ENCODE data around the gene MAP2K4.

MAP2K4 gene

DNA sequence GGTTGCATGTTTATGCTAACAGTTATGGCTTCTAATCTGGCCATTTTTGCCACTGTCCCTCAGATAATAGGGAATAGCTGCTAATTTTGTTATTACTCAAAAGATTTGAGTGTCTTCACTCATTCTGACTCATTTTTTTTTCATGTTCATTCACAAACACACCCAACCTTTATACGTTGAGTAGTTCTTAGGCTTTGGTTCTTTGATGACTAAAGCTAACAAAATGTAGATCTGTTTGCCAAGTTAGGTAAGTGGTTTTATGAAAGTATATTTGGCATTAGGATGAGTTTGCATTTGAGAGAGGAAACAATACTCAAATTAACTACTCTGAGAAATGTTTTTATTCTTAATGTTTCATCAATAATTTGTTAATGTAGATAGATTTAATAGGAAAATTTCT lies 3.6 kb downstream of the MAP2K4 start:
- H3K4me1 ChIP-seq = peaks cover 17 to 39% (median 22%) of the 10 kb centered on the region in 10 experiments
- no peak overlapping the region for H3K4me2 ChIP-seq
- no peak overlapping the region for H3K9ac ChIP-seq
- peaks cover 0 to 22% (median 15%) of the 10 kb centered on the region in 11 experiments; a peak in 15 of 22 replicates for H3K9me3 ChIP-seq (replicated peaks in 1 of 11)
- peaks cover 26 to 84% (median 76%) of the 10 kb centered on the region in 11 experiments; a peak in 21 of 22 replicates for H4K20me1 ChIP-seq
- peaks cover 7 to 40% (median 24%) of the 10 kb centered on the region in 11 experiments; a peak in 20 of 22 replicates for H3K36me3 ChIP-seq
- TF ChIP-seq Cebpa-rat (IDR thresholded peaks at IDR 0.05) = no peak
- H3K4me3 ChIP-seq = no peak overlapping the region
- no peak overlapping the region for H3K27ac ChIP-seq
- peaks cover 0 to 11% (median 10%) of the 10 kb centered on the region in 11 experiments; a peak in 11 of 22 replicates for H3K27me3 ChIP-seq

GRCh38 chr17:12027658-12028057 lies 7.0 kb downstream of the MAP2K4 start:
- peaks cover 12 to 99% (median 86%) of the 10 kb centered on the region in 11 experiments; a peak in 20 of 22 replicates for H4K20me1 ChIP-seq
- peaks cover 2 to 45% (median 5%) of the 10 kb centered on the region in 10 experiments; a peak in 18 of 20 replicates for H3K4me1 ChIP-seq
- no peak overlapping the region for H3K4me2 ChIP-seq
- H3K9ac ChIP-seq = no peak overlapping the region
- TF ChIP-seq Cebpa-rat (IDR thresholded peaks at IDR 0.05) = no peak
- peaks cover 7 to 40% (median 25%) of the 10 kb centered on the region in 11 experiments; a peak in 20 of 22 replicates for H3K36me3 ChIP-seq
- no peak overlapping the region for H3K27ac ChIP-seq
- peaks cover 0 to 22% (median 15%) of the 10 kb centered on the region in 11 experiments; a peak in 15 of 22 replicates for H3K9me3 ChIP-seq (replicated peaks in 1 of 11)
- H3K27me3 ChIP-seq = no peaks in the 10 kb centered on the region
- no peak overlapping the region for H3K4me3 ChIP-seq

- H3K9me3 ChIP-seq (replicated peaks in 1 of 11) = peaks cover 0 to 22% (median 15%) of the 10 kb centered on the region in 11 experiments; a peak in 15 of 22 replicates
- peaks cover 0 to 36% (median 0%) of the 10 kb centered on the region in 10 experiments; a peak in 3 of 20 replicates for H3K4me1 ChIP-seq
- no peaks in the 10 kb centered on the region for H3K27me3 ChIP-seq
- peaks cover 8 to 38% (median 23%) of the 10 kb centered on the region in 11 experiments; a peak in 21 of 22 replicates for H3K36me3 ChIP-seq
- H3K27ac ChIP-seq = no peak overlapping the region
- no peak overlapping the region for H3K9ac ChIP-seq
- no peak overlapping the region for H3K4me3 ChIP-seq
- H3K4me2 ChIP-seq = no peak overlapping the region
- no peak for TF ChIP-seq Cebpa-rat (IDR thresholded peaks at IDR 0.05)
- peaks cover 2 to 99% (median 83%) of the 10 kb centered on the region in 11 experiments; a peak in 20 of 22 replicates for H4K20me1 ChIP-seq
These were observed 7.9 kb downstream of the MAP2K4 start for GRCh38 chr17:12028611-12029010.

GRCh38 chr17:12034538-12034937 lies 13.9 kb downstream of the MAP2K4 start:
- H3K9ac ChIP-seq = no peak overlapping the region
- peaks cover 0 to 97% (median 61%) of the 10 kb centered on the region in 11 experiments; a peak in 18 of 22 replicates for H4K20me1 ChIP-seq
- no peak overlapping the region for H3K27ac ChIP-seq
- no peak overlapping the region for H3K4me3 ChIP-seq
- H3K27me3 ChIP-seq = no peaks in the 10 kb centered on the region
- peaks cover 0 to 12% (median 0%) of the 10 kb centered on the region in 11 experiments; a peak in 4 of 22 replicates for H3K9me3 ChIP-seq (replicated peaks in 1 of 11)
- peaks cover 0 to 20% (median 0%) of the 10 kb centered on the region in 10 experiments; a peak in 3 of 20 replicates for H3K4me1 ChIP-seq
- TF ChIP-seq Cebpa-rat (IDR thresholded peaks at IDR 0.05) = no peak
- peaks cover 12 to 29% (median 23%) of the 10 kb centered on the region in 11 experiments for H3K36me3 ChIP-seq
- no peak overlapping the region for H3K4me2 ChIP-seq

- H3K4me2 ChIP-seq = no peak overlapping the region
- peaks cover 0 to 97% (median 50%) of the 10 kb centered on the region in 11 experiments; a peak in 18 of 22 replicates for H4K20me1 ChIP-seq
- H3K27ac ChIP-seq = no peak overlapping the region
- TF ChIP-seq Cebpa-rat (IDR thresholded peaks at IDR 0.05) = no peak
- H3K27me3 ChIP-seq = no peaks in the 10 kb centered on the region
- H3K4me3 ChIP-seq = no peak overlapping the region
- peaks cover 0 to 19% (median 0%) of the 10 kb centered on the region in 10 experiments; a peak in 5 of 20 replicates for H3K4me1 ChIP-seq
- H3K9me3 ChIP-seq (replicated peaks in 1 of 11) = peaks cover 0 to 17% (median 0%) of the 10 kb centered on the region in 11 experiments; a peak in 4 of 22 replicates
- no peak overlapping the region for H3K9ac ChIP-seq
- peaks cover 12 to 33% (median 28%) of the 10 kb centered on the region in 11 experiments for H3K36me3 ChIP-seq
These were observed 15.0 kb downstream of the MAP2K4 start for GRCh38 chr17:12035673-12036072.

DNA sequence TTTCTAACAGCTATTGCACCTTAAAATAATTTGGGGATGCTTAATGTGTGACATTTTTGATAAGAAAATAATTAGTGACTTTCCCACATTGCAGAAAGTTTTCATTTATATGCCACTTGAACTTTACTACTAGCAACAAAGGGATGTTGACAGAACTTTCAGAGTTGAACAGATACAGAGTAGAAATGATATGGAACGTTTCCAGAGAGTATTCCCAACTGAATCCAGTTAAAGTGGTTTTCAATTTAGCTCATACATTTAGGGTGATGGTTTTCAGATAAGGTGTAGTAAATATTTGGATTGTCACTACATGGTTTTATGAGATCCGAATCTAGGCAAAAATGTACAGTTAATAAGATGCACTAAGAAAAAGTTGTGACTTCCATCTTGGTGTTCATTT lies 17.3 kb downstream of the MAP2K4 start:
- Histone ChIP-seq H3K4me1 (peaks cover 0 to 22% (median 0%) of the 10 kb centered on the region in 10 experiments; a peak in 6 of 20 replicates), H3K27ac (no peak overlapping the region), H3K27me3 (no peaks in the 10 kb centered on the region), H3K36me3 (peaks cover 12 to 47% (median 28%) of the 10 kb centered on the region in 11 experiments), H3K9me3 (replicated peaks in 1 of 11) (peaks cover 0 to 29% (median 4%) of the 10 kb centered on the region in 11 experiments; a peak in 8 of 22 replicates), H3K4me2 (no peak overlapping the region), H3K4me3 (no peak overlapping the region), H4K20me1 (peaks cover 0 to 86% (median 34%) of the 10 kb centered on the region in 11 experiments; a peak in 17 of 22 replicates), H3K9ac (no peak overlapping the region)
- TF ChIP-seq Cebpa-rat (IDR thresholded peaks at IDR 0.05) = no peak

DNA sequence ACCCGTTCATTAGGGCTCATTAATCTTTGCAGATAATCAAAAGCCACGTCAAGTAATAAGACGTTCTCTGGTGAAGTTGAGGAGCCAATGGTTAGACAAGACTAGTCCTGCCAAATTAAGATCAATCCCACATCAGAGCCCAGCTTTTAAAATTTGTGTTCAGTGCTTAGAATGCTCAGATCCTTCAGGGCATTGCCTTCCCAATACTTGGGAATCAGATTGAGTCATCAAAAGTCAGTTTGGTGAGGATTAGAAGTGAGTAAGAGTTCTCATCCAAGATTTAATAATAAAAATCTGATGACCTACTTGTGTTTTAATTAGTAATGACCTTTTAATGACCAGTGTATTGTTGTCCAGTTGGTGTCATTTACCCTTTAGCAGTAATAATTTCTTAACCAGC lies 19.8 kb downstream of the MAP2K4 start:
- Histone ChIP-seq H4K20me1 (peaks cover 0 to 88% (median 28%) of the 10 kb centered on the region in 11 experiments; a peak in 14 of 22 replicates), H3K36me3 (peaks cover 4 to 37% (median 15%) of the 10 kb centered on the region in 11 experiments; a peak in 16 of 22 replicates), H3K4me1 (peaks cover 0 to 22% (median 0%) of the 10 kb centered on the region in 10 experiments; a peak in 6 of 20 replicates), H3K4me3 (no peak overlapping the region), H3K27ac (no peak overlapping the region), H3K4me2 (peak overlapping the region in 1 of 11 experiments; percentile 20; a peak in 1 of 22 replicates), H3K27me3 (no peaks in the 10 kb centered on the region), H3K9me3 (replicated peaks in 1 of 11) (peaks cover 0 to 18% (median 5%) of the 10 kb centered on the region in 11 experiments; a peak in 7 of 22 replicates), H3K9ac (no peak overlapping the region)
- TF ChIP-seq Cebpa-rat (IDR thresholded peaks at IDR 0.05) = no peak

DNA sequence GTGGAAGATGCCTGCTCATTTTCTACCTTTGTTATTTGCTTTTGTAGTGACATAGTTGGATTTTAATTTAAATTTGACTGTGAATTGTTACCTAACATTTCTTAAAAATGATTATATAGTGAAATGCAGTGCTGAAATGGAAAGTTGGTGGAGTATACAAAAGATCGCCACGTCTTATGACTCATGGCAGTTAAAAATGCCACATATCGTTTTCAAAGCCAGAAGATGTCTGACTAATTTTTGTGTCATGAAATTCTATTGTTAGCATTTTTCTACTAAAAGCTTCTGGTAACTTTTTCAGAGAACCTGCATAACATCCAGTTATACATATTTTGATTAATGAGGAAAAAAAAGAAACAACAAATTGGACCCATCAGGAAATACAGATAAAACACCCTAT lies 20.6 kb downstream of the MAP2K4 start:
- H3K36me3 ChIP-seq = peaks cover 4 to 37% (median 13%) of the 10 kb centered on the region in 11 experiments; a peak in 16 of 22 replicates
- peaks cover 5 to 88% (median 35%) of the 10 kb centered on the region in 11 experiments; a peak in 16 of 22 replicates for H4K20me1 ChIP-seq
- H3K4me2 ChIP-seq = peak overlapping the region in 3 of 11 experiments; percentile 14 to 48 (median 20); a peak in 4 of 22 replicates
- no peak overlapping the region for H3K27ac ChIP-seq
- no peak for TF ChIP-seq Cebpa-rat (IDR thresholded peaks at IDR 0.05)
- H3K9ac ChIP-seq = no peak overlapping the region
- H3K27me3 ChIP-seq = no peaks in the 10 kb centered on the region
- H3K9me3 ChIP-seq (replicated peaks in 1 of 11) = peaks cover 0 to 22% (median 5%) of the 10 kb centered on the region in 11 experiments; a peak in 7 of 22 replicates
- H3K4me1 ChIP-seq = peaks cover 0 to 22% (median 0%) of the 10 kb centered on the region in 10 experiments; a peak in 6 of 20 replicates
- H3K4me3 ChIP-seq = no peak overlapping the region

- H4K20me1 ChIP-seq = peaks cover 12 to 88% (median 41%) of the 10 kb centered on the region in 11 experiments; a peak in 16 of 22 replicates
- no peak overlapping the region for H3K27ac ChIP-seq
- no peaks in the 10 kb centered on the region for H3K27me3 ChIP-seq
- no peak overlapping the region for H3K4me3 ChIP-seq
- no peak overlapping the region for H3K9ac ChIP-seq
- peaks cover 0 to 17% (median 0%) of the 10 kb centered on the region in 10 experiments; a peak in 6 of 20 replicates for H3K4me1 ChIP-seq
- H3K36me3 ChIP-seq = peaks cover 4 to 37% (median 12%) of the 10 kb centered on the region in 11 experiments; a peak in 16 of 22 replicates
- peaks cover 0 to 22% (median 5%) of the 10 kb centered on the region in 11 experiments; a peak in 7 of 22 replicates for H3K9me3 ChIP-seq (replicated peaks in 1 of 11)
- no peak overlapping the region for H3K4me2 ChIP-seq
- no peak for TF ChIP-seq Cebpa-rat (IDR thresholded peaks at IDR 0.05)
These were observed 23.0 kb downstream of the MAP2K4 start for GRCh38 chr17:12043702-12044101.
